Glutamatergic neuron (in vitro differentiated cells): ENCODE data around the gene TNNC2. TPM values are rescaled to one million over a fixed set of nuclear protein-coding genes. Genes with fewer than 3 reads are reported as not detected.
"Not testable (repeated sequence)": the region's sequence is repeated elsewhere in the genome, so short reads cannot be mapped to it uniquely, and the experiment has no call there.

Experiments
- DNase-seq: peaks from one replicate; pipeline ENCODE4 v3.0.0; 2022
- H3K27ac Mint-ChIP-seq: one replicate; pipeline ENCODE4 v1.8.0; 2020; ENCODE audit warnings: mild to moderate bottlenecking, mixed read lengths, inconsistent platforms; ENCODE audit not compliant: unreplicated experiment
- H3K27me3 Mint-ChIP-seq: one replicate; pipeline ENCODE4 v1.8.0; 2020; ENCODE audit warnings: mild to moderate bottlenecking, moderate library complexity, mixed read lengths, inconsistent platforms; ENCODE audit not compliant: unreplicated experiment
- H3K36me3 Mint-ChIP-seq: one replicate; pipeline ENCODE4 v1.8.0; 2020; ENCODE audit warnings: mild to moderate bottlenecking, mixed read lengths, inconsistent platforms; ENCODE audit not compliant: unreplicated experiment
- H3K4me1 Mint-ChIP-seq: one replicate; pipeline ENCODE4 v1.8.0; 2020; ENCODE audit warnings: mild to moderate bottlenecking, low read depth, mixed read lengths, inconsistent platforms; ENCODE audit not compliant: unreplicated experiment
- H3K4me3 Mint-ChIP-seq: one replicate; pipeline ENCODE4 v1.8.0; 2020; ENCODE audit warnings: mild to moderate bottlenecking, mixed read lengths, inconsistent platforms; ENCODE audit not compliant: unreplicated experiment
- H3K9me3 Mint-ChIP-seq: one replicate; pipeline ENCODE4 v1.8.0; 2020; ENCODE audit warnings: mild to moderate bottlenecking, moderate library complexity, mixed read lengths, inconsistent platforms; ENCODE audit not compliant: unreplicated experiment
- long read RNA-seq: library from polyadenylated mRNA; unstranded; transcript quantifications from one replicate; pipeline ENCODE4 v2.0.0, GENCODE V29; 2020; ENCODE audit not compliant: unreplicated experiment
- total RNA-seq: library from RNA; stranded (reverse); fragmentation: NEBNext Ultra II Directional; extraction: Animal tissue kit (Norgen Biotek cat#: 25700); gene quantifications from one replicate; pipeline ENCODE4 v1.2.1, GENCODE V29; 2021; ENCODE audit not compliant: unreplicated experiment
- TF ChIP-seq, protein P1 (sequence below): fragments of 200-600 bp; sonication (generic); IDR thresholded peaks from one replicate; pipeline ENCODE4 v1.5.0; 2021; ENCODE audit not compliant: partially characterized antibody, unreplicated experiment

The TNNC2 gene
- total RNA-seq: 0.64 TPM
- long read RNA-seq: 0 reads

- H3K36me3 Mint-ChIP-seq: no peaks in the 10 kb centered on the region
- H3K27ac Mint-ChIP-seq: peak within 1 kb of the TSS; percentile 33
- H3K4me3 Mint-ChIP-seq: no peak within 1 kb of the TSS
- H3K27me3 Mint-ChIP-seq: peaks cover 7% of the 10 kb centered on the region
- no peak for DNase-seq
- no peaks in the 10 kb centered on the region for H3K4me1 Mint-ChIP-seq
- H3K9me3 Mint-ChIP-seq: peaks cover 3% of the 10 kb centered on the region
- TF ChIP-seq, protein P1, sequence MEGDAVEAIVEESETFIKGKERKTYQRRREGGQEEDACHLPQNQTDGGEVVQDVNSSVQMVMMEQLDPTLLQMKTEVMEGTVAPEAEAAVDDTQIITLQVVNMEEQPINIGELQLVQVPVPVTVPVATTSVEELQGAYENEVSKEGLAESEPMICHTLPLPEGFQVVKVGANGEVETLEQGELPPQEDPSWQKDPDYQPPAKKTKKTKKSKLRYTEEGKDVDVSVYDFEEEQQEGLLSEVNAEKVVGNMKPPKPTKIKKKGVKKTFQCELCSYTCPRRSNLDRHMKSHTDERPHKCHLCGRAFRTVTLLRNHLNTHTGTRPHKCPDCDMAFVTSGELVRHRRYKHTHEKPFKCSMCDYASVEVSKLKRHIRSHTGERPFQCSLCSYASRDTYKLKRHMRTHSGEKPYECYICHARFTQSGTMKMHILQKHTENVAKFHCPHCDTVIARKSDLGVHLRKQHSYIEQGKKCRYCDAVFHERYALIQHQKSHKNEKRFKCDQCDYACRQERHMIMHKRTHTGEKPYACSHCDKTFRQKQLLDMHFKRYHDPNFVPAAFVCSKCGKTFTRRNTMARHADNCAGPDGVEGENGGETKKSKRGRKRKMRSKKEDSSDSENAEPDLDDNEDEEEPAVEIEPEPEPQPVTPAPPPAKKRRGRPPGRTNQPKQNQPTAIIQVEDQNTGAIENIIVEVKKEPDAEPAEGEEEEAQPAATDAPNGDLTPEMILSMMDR: no peak
Observed at GRCh38 chr20:45827030-45827652, at the start of gene TNNC2. TSS of gene TNNC2 (minus strand) at chr20:45827312. CDS start at chr20:45827248, 64 bp downstream.

GRCh38 chr20:45874576-45874975 is 47.5 kb upstream of the TNNC2 start:
- H3K36me3 Mint-ChIP-seq: peaks cover 3% of the 10 kb centered on the region
- no peak overlapping the region for H3K27ac Mint-ChIP-seq
- peaks cover 4% of the 10 kb centered on the region for H3K27me3 Mint-ChIP-seq
- TF ChIP-seq, protein P1: no peak
- no peaks in the 10 kb centered on the region for H3K9me3 Mint-ChIP-seq
- DNase-seq: no peak
- H3K4me3 Mint-ChIP-seq: no peak overlapping the region
- H3K4me1 Mint-ChIP-seq: peaks cover 3% of the 10 kb centered on the region

DNA sequence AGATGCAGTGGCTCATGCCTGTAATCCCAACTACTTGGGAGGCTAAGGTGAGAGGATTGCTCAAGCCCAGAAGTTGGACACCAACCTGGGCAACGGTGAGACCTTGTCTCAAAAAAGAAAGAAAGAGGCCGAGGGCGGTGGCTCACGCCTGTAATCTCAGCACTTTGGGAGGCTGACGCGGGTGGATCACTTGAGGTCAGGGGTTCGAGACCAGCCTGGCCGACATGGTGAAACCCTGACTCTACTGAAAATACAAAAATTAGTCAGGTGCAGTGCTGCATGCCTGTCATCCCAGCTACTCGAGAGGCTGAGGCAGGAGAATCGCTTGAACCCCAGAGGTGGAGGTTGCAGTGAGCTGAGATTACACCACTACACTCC is 47.0 kb upstream of the TNNC2 start:
- H3K9me3 Mint-ChIP-seq, H3K4me3 Mint-ChIP-seq, H3K27me3 Mint-ChIP-seq, H3K27ac Mint-ChIP-seq, H3K36me3 Mint-ChIP-seq, DNase-seq, H3K4me1 Mint-ChIP-seq: not testable (repeated sequence)

- DNase-seq: no peak
- TF ChIP-seq, protein P1: no peak
- Mint-ChIP-seq H3K4me3 (no peak overlapping the region), H3K27me3 (peaks cover 4% of the 10 kb centered on the region), H3K36me3 (peaks cover 3% of the 10 kb centered on the region), H3K9me3 (no peaks in the 10 kb centered on the region), H3K27ac (no peak overlapping the region), H3K4me1 (peaks cover 3% of the 10 kb centered on the region)
Observed at GRCh38 chr20:45873409-45874103, 46.4 kb upstream of the TNNC2 start.

GRCh38 chr20:45872626-45873025 is 45.5 kb upstream of the TNNC2 start:
- no peaks in the 10 kb centered on the region for H3K4me1 Mint-ChIP-seq
- H3K4me3 Mint-ChIP-seq: no peak overlapping the region
- H3K36me3 Mint-ChIP-seq: peaks cover 3% of the 10 kb centered on the region
- peaks cover 4% of the 10 kb centered on the region for H3K27me3 Mint-ChIP-seq
- no peak for DNase-seq
- no peak overlapping the region for H3K27ac Mint-ChIP-seq
- TF ChIP-seq, protein P1: no peak
- no peaks in the 10 kb centered on the region for H3K9me3 Mint-ChIP-seq
